ENCODE results near the gene DAD1.

DNA sequence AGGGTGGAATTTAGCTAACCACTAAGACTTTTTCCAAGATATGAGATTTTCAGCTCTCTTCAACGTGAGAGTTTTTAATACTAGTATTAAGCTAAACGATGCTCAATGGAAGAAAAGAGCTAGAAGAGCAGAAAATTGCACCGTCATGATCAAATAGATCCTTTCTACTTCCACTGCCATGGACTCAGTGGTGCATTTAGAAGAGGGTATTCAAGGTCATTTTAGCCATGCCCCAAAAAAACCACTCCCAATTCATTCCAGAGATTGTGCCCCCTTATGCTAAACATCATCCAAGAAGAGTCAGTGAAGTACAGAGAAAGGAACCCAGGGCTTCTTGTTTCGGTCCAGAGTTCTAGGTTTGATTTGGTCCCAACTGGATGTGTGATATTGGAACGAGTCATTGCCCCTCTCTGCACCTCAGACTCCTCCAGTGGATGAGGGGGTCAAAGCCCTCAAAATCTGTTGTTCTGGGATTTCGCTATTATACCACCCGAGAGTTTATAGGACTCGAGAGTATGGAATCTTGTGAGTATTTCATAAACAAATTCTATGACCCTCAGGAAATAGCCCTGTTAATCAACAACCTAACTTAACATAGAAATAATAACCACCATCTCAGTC lies 55.2 kb downstream of the DAD1 start:
- no peak for TF ChIP-seq POLR2AphosphoS5 (IDR thresholded peaks at IDR 0.05; ENCODE audit: low read depth, low read length)
- no peak for TF ChIP-seq TAF1 (IDR thresholded peaks at IDR 0.05; ENCODE audit: borderline replicate concordance, insufficient read depth, low read length)
- no peak for TF ChIP-seq FOXP2 (optimal IDR thresholded peaks at IDR 0.05; ENCODE audit: borderline replicate concordance, extremely low read depth, extremely low read length, insufficient read depth)
- TF ChIP-seq REST (IDR thresholded peaks at IDR 0.05; ENCODE audit: insufficient read depth in 1 of 2, low read depth in 2 of 2, low read length in 2 of 2) = no peak

Data from PFSK-1 (cell line).